GM12878 (cell line): ENCODE measurements around the gene RB1. TPM values are rescaled to one million over a fixed set of nuclear protein-coding genes. Genes with fewer than 3 reads are reported as not detected.

ENCODE experiments used
- BMI1 ChIP-seq: fragments of 450-650 bp; IDR thresholded peaks from 2 replicates; pipeline ENCODE4 v1.6.1; 2016; ENCODE audit warnings: mild to moderate bottlenecking, moderate library complexity, borderline replicate concordance
- BRCA1 ChIP-seq: IDR thresholded peaks from 2 replicates; pipeline ENCODE4 v1.6.1; 2011; ENCODE audit warnings: low read depth, low read length, improper control_type of control experiment
- LARP7 ChIP-seq: fragments of 450-650 bp; IDR thresholded peaks from 2 replicates; pipeline ENCODE4 v1.6.1; 2017; ENCODE audit warnings: mild to moderate bottlenecking
- PAX8 ChIP-seq: fragments of 450-650 bp; IDR thresholded peaks from 2 replicates; pipeline ENCODE4 v1.6.1; 2017; ENCODE audit warnings: mild to moderate bottlenecking, moderate library complexity
- POLR2AphosphoS2 ChIP-seq: IDR thresholded peaks from 2 replicates; pipeline ENCODE4 v1.6.1; 2011; ENCODE audit warnings: low read depth, mild to moderate bottlenecking, low read length, improper control_type of control experiment, moderate library complexity
- RAD51 ChIP-seq: fragments of 450-650 bp; IDR thresholded peaks from 2 replicates; pipeline ENCODE4 v1.6.1; 2016; ENCODE audit warnings: moderate library complexity, mild to moderate bottlenecking, inconsistent platforms
- SREBF2 ChIP-seq: IDR thresholded peaks from 2 replicates; pipeline ENCODE4 v1.6.1; 2012; ENCODE audit warnings: mild to moderate bottlenecking, low read length
- YBX1 ChIP-seq: fragments of 450-650 bp; IDR thresholded peaks from 2 replicates; pipeline ENCODE4 v1.6.1; 2016; ENCODE audit warnings: antibody characterized with exemption
- ZNF217 ChIP-seq: fragments of 450-650 bp; IDR thresholded peaks from 2 replicates; pipeline ENCODE4 v1.6.1; 2017; ENCODE audit warnings: antibody characterized with exemption, mild to moderate bottlenecking
- ZNF622 ChIP-seq: fragments of 450-650 bp; IDR thresholded peaks from 2 replicates; pipeline ENCODE4 v1.6.1; 2017; ENCODE audit warnings: mild to moderate bottlenecking, inconsistent platforms
- polyA plus RNA-seq, 11 experiments: library from polyadenylated mRNA; depleted of rRNA in 4 of 11; unstranded in 6 of 11; stranded (reverse) in 5 of 11; fragments of >200 nt; fragmentation: Nextera tagmentation in 4 of 11; fragmentation: Illumina TruSeq in 1 of 11; extraction: Ambion mirVana in 4 of 11; extraction: Trizol in 1 of 11; gene quantifications; 1 replicate in 1 of 11; 2 replicates in 10 of 11; pipeline versions ENCODE4 v1.2.1 to v1.2.3, GENCODE V29; 2011 to 2016; ENCODE audit warnings: inconsistent platforms in 2 of 11, missing spikeins in 2 of 11, low read depth in 1 of 11
- total RNA-seq, 4 experiments: library from RNA; depleted of rRNA in 3 of 4; stranded (reverse); fragments of >200 nt in 3 of 4; fragmentation: Illumina TruSeq in 1 of 4; extraction: Trizol in 1 of 4; gene quantifications; 2 replicates each; pipeline versions ENCODE4 v1.2.1 to v1.2.3, GENCODE V29; 2013 to 2021
- TF ChIP-seq, protein P1 (sequence below): IDR thresholded peaks from 2 replicates; pipeline ENCODE4 v1.6.1; 2011; ENCODE audit warnings: mild to moderate bottlenecking, low read depth, low read length, moderate library complexity; ENCODE audit not compliant: insufficient replicate concordance
- TF ChIP-seq, protein P2 (sequence below): IDR thresholded peaks from 2 replicates; pipeline ENCODE4 v1.6.1; 2012; ENCODE audit warnings: mild to moderate bottlenecking, low read depth, low read length

RB1 gene
- total and polyA plus RNA-seq, 10 of the 15 experiments (the other 5 are each of a cell fraction or from before 2014, with no cell fraction given) = 2.8 to 45.0 (median 8.3) TPM

DNA sequence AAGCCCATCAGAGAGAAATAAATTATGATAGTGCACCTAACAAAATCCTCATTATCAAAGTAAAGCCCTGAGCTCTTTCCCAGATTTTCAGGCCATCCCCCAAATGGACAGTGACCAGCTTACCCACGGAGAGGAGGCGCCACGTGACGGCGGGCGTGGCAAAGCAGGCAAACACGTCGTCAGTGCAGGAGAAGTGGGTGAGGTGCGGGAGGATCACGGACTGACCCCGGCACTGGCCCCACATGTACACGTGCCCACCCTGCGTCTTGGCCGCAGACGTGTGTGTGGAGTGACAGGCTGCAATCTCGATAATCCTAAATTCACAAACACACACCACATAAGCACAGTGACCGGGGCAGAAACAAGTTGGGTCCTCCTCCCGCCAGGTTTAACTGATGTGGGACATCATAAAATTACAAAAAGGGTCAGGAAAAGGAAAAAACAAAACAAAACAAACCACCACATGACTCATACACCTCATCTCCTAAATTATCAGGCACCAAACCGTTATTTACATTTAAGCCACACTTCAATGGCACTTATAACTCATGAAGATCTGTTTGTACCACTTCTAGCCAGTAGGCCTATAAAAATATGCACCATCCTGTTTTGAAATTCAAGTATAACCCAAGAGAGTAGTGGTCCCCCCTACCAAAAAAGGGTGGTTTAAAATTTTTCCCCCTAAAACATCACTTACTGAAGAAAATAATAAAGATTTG lies 199.2 kb downstream of the RB1 start (continued):
- TF ChIP-seq, protein P1, sequence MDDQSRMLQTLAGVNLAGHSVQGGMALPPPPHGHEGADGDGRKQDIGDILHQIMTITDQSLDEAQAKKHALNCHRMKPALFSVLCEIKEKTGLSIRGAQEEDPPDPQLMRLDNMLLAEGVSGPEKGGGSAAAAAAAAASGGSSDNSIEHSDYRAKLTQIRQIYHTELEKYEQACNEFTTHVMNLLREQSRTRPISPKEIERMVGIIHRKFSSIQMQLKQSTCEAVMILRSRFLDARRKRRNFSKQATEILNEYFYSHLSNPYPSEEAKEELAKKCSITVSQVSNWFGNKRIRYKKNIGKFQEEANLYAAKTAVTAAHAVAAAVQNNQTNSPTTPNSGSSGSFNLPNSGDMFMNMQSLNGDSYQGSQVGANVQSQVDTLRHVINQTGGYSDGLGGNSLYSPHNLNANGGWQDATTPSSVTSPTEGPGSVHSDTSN = no peak
- no peak for TF ChIP-seq ZNF622
- no peak for TF ChIP-seq BMI1
- TF ChIP-seq BRCA1 = no peak
- no peak for TF ChIP-seq POLR2AphosphoS2
- no peak for TF ChIP-seq YBX1
- no peak for TF ChIP-seq SREBF2
- no peak for TF ChIP-seq PAX8
- TF ChIP-seq, protein P2, sequence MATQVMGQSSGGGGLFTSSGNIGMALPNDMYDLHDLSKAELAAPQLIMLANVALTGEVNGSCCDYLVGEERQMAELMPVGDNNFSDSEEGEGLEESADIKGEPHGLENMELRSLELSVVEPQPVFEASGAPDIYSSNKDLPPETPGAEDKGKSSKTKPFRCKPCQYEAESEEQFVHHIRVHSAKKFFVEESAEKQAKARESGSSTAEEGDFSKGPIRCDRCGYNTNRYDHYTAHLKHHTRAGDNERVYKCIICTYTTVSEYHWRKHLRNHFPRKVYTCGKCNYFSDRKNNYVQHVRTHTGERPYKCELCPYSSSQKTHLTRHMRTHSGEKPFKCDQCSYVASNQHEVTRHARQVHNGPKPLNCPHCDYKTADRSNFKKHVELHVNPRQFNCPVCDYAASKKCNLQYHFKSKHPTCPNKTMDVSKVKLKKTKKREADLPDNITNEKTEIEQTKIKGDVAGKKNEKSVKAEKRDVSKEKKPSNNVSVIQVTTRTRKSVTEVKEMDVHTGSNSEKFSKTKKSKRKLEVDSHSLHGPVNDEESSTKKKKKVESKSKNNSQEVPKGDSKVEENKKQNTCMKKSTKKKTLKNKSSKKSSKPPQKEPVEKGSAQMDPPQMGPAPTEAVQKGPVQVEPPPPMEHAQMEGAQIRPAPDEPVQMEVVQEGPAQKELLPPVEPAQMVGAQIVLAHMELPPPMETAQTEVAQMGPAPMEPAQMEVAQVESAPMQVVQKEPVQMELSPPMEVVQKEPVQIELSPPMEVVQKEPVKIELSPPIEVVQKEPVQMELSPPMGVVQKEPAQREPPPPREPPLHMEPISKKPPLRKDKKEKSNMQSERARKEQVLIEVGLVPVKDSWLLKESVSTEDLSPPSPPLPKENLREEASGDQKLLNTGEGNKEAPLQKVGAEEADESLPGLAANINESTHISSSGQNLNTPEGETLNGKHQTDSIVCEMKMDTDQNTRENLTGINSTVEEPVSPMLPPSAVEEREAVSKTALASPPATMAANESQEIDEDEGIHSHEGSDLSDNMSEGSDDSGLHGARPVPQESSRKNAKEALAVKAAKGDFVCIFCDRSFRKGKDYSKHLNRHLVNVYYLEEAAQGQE = no peak
- no peak for TF ChIP-seq RAD51
- TF ChIP-seq LARP7 = no peak
- no peak for TF ChIP-seq ZNF217
